Stomach (tissue), 4 donors: ENCODE measurements around the gene FAM184A.

Experiments used
- EP300 ChIP-seq: sonication (generic); formaldehyde crosslinking; IDR thresholded peaks from one replicate; pipeline ENCODE4 v1.6.1; 2017; ENCODE audit warnings: antibody characterized with exemption
- POLR2A ChIP-seq, 4 donors: fragments of 450-650 bp; IDR thresholded peaks; one replicate each; pipeline ENCODE4 v1.6.1; 2016; ENCODE audit warnings: antibody characterized with exemption in 4 of 4, control low read depth in 2 of 4, mild to moderate bottlenecking in 1 of 4, moderate library complexity in 1 of 4
- POLR2AphosphoS5 ChIP-seq, 3 donors: sonication (generic); formaldehyde crosslinking; IDR thresholded peaks; one replicate each; pipeline ENCODE4 v1.6.1; 2016; ENCODE audit warnings: antibody characterized with exemption in 3 of 3
- TF ChIP-seq, protein P1 (sequence below), 7 experiments: fragments of 450-650 bp in 4 of 7; fragments of 200-600 bp in 3 of 7; sonication (generic) in 3 of 7; IDR thresholded peaks; one replicate each; pipeline ENCODE4 v1.5.1; 2016 to 2019; ENCODE audit warnings: antibody characterized with exemption in 7 of 7, control low read depth in 2 of 7, mild to moderate bottlenecking in 1 of 7

DNA sequence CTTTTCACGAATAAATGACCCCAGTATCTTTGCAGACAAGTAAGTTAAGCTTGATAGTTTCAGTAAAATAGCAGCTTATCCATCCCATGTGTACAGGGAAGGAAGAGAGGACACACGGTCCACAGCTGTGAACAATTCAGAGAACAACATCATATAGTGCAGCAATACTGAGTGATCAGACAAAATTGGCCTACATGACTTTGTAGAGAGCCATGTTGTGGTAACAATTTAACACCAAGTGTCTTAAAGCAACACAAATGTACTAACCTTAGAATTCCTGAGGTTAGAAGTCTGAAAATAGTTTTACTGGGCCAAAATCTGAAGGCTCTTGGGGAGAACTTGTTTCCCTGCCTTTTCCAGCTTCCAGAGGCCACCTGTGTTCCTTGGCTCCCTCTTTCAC is 12.5 kb downstream of the FAM184A start:
- no peak for TF ChIP-seq POLR2AphosphoS5 (IDR thresholded peaks at IDR 0.05)
- TF ChIP-seq, protein P1, sequence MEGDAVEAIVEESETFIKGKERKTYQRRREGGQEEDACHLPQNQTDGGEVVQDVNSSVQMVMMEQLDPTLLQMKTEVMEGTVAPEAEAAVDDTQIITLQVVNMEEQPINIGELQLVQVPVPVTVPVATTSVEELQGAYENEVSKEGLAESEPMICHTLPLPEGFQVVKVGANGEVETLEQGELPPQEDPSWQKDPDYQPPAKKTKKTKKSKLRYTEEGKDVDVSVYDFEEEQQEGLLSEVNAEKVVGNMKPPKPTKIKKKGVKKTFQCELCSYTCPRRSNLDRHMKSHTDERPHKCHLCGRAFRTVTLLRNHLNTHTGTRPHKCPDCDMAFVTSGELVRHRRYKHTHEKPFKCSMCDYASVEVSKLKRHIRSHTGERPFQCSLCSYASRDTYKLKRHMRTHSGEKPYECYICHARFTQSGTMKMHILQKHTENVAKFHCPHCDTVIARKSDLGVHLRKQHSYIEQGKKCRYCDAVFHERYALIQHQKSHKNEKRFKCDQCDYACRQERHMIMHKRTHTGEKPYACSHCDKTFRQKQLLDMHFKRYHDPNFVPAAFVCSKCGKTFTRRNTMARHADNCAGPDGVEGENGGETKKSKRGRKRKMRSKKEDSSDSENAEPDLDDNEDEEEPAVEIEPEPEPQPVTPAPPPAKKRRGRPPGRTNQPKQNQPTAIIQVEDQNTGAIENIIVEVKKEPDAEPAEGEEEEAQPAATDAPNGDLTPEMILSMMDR (IDR thresholded peaks at IDR 0.05) = no peak
- TF ChIP-seq POLR2A (IDR thresholded peaks at IDR 0.05) = no peak
- no peak for TF ChIP-seq EP300
